HFFc6 (cell line): Measurements from ENCODE around the gene CHAMP1. TPM values are rescaled to one million over a fixed set of nuclear protein-coding genes. Genes with fewer than 3 reads are reported as not detected.

Experiments used
- DNase-seq: peaks from one replicate; pipeline ENCODE4 v3.0.0-alpha.2; 2018
- H3K27ac Mint-ChIP-seq: 2 replicates; pipeline ENCODE4 v1.8.0; 2020; ENCODE audit warnings: mild to moderate bottlenecking, mixed read lengths
- H3K27me3 Mint-ChIP-seq: 2 replicates; pipeline ENCODE4 v1.8.0; 2021; ENCODE audit warnings: mild to moderate bottlenecking, moderate library complexity, mixed read lengths; ENCODE audit not compliant: insufficient read depth
- H3K36me3 Mint-ChIP-seq: 2 replicates; pipeline ENCODE4 v1.8.0; 2021; ENCODE audit warnings: low read depth, mixed read lengths
- H3K4me1 Mint-ChIP-seq: 2 replicates; pipeline ENCODE4 v1.8.0; 2020; ENCODE audit warnings: low read depth, mixed read lengths
- H3K4me3 Mint-ChIP-seq: 2 replicates; pipeline ENCODE4 v1.8.0; 2020; ENCODE audit warnings: mild to moderate bottlenecking, moderate library complexity, mixed read lengths
- H3K9me3 Mint-ChIP-seq: 2 replicates; pipeline ENCODE4 v1.8.0; 2020; ENCODE audit warnings: mild to moderate bottlenecking, mixed read lengths
- CTCF ChIP-seq: fragments of 200-600 bp; sonication (generic); IDR thresholded peaks from 2 replicates; pipeline ENCODE4 v1.5.0; 2021; ENCODE audit warnings: antibody characterized with exemption, mild to moderate bottlenecking
- total RNA-seq, 6 experiments: library from RNA; stranded (reverse); fragmentation: NEBNext Ultra II Directional; extraction: Animal tissue kit (Norgen Biotek cat#: 25700); gene quantifications; 2 replicates in 1 of 6; 3 replicates in 5 of 6; pipeline ENCODE4 v1.2.3, GENCODE V29; 2021

The CHAMP1 gene
- total RNA-seq, 6 experiments from 2014 or later, result 27.7 to 34.2 (median 28.6) TPM

- peaks cover 3% of the 10 kb centered on the region for H3K27me3 Mint-ChIP-seq
- H3K9me3 Mint-ChIP-seq, result no peaks in the 10 kb centered on the region
- H3K4me1 Mint-ChIP-seq, result peaks cover 60% of the 10 kb centered on the region
- peak overlapping the region; percentile 92 for H3K4me3 Mint-ChIP-seq
- TF ChIP-seq CTCF, result no peak; the same call in 1 of the 2 replicates
- peaks cover 17% of the 10 kb centered on the region for H3K36me3 Mint-ChIP-seq
- H3K27ac Mint-ChIP-seq, result peak overlapping the region; percentile 80
- no peak for DNase-seq
Observed at GRCh38 chr13:114315074-114315785, 927 bp downstream of the CHAMP1 start.

GRCh38 chr13:114318624-114319023 lies 4.3 kb downstream of the CHAMP1 start:
- Mint-ChIP-seq H3K27ac (peak overlapping the region; percentile 73), H3K4me3 (peak overlapping the region; percentile 54), H3K36me3 (peaks cover 42% of the 10 kb centered on the region), H3K9me3 (no peaks in the 10 kb centered on the region), H3K4me1 (peaks cover 58% of the 10 kb centered on the region), H3K27me3 (peaks cover 3% of the 10 kb centered on the region)
- DNase-seq, result no peak
- TF ChIP-seq CTCF, result no peak

GRCh38 chr13:114319441-114319913 lies 5.2 kb downstream of the CHAMP1 start:
- Mint-ChIP-seq H3K27me3 (peaks cover 3% of the 10 kb centered on the region), H3K27ac (peak overlapping the region; percentile 73), H3K9me3 (no peaks in the 10 kb centered on the region), H3K4me3 (peak overlapping the region; percentile 61), H3K4me1 (peaks cover 53% of the 10 kb centered on the region), H3K36me3 (peaks cover 48% of the 10 kb centered on the region)
- TF ChIP-seq CTCF, result no peak
- DNase-seq, result peak; percentile 82

- Mint-ChIP-seq H3K27me3 (no peaks in the 10 kb centered on the region; the same call in 1 of the 2 replicates), H3K4me3 (peak overlapping the region; percentile 61), H3K9me3 (no peaks in the 10 kb centered on the region), H3K36me3 (peaks cover 49% of the 10 kb centered on the region), H3K27ac (peak overlapping the region; percentile 73), H3K4me1 (peaks cover 50% of the 10 kb centered on the region)
- DNase-seq, result no peak
- TF ChIP-seq CTCF, result no peak
Observed at GRCh38 chr13:114320065-114320464, 5.8 kb downstream of the CHAMP1 start.

- Mint-ChIP-seq H3K4me3 (no peak overlapping the region), H3K9me3 (no peaks in the 10 kb centered on the region), H3K27me3 (no peaks in the 10 kb centered on the region; the same call in 1 of the 2 replicates), H3K27ac (no peak overlapping the region), H3K4me1 (peaks cover 49% of the 10 kb centered on the region), H3K36me3 (peaks cover 56% of the 10 kb centered on the region)
- no peak for TF ChIP-seq CTCF
- DNase-seq, result no peak
Observed at GRCh38 chr13:114321256-114321655, 7.0 kb downstream of the CHAMP1 start.
